ENCODE results near the gene TRIM63. TPM values are rescaled to one million over a fixed set of nuclear protein-coding genes. Genes with fewer than 3 reads are reported as not detected.

TRIM63 gene
- total RNA-seq, 2 donors from 2014 or later = not detected

DNA sequence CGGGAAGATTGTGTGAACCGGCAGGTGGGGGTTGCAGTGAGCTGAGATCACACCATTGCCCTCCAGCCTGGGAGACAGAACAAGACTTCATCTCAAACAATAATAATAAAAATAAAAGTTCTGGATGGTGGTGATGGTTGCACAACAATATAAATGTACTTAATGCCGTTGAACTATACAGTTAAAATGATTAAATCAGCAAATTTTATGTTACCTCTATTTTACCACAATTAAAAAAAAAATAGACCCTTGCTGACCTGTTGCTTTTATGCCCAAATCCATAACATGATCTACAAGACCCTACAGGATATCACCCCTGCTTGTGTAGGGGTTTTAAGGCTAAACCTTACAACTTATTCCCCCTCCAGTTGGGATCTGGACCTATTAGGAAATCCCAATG lies 32.4 kb upstream of the TRIM63 start:
- Histone ChIP-seq H3K4me3 (no peak overlapping the region), H3K9me3 (no peaks in the 10 kb centered on the region), H3K27me3 (no peaks in the 10 kb centered on the region), H3K4me1 (peaks cover 16% of the 10 kb centered on the region), H3K36me3 (replicated peaks in 1 of 2; ENCODE audit: insufficient read depth in 1 of 2, low read depth in 2 of 2) (no peaks in the 10 kb centered on the region), H3K27ac (no peak overlapping the region)
- WGBS, 2 donors = 94 to 96% methylated on average over 3 of the region's 3 CpGs
- intact Hi-C loops (cut with DNase I) = loop anchor here (5.0 kb wide), 2 partner anchors 48 to 63 kb away; no protein-coding TSS in a partner anchor
- no peak for TF ChIP-seq POLR2A (IDR thresholded peaks at IDR 0.05)
- TF ChIP-seq, protein P1, sequence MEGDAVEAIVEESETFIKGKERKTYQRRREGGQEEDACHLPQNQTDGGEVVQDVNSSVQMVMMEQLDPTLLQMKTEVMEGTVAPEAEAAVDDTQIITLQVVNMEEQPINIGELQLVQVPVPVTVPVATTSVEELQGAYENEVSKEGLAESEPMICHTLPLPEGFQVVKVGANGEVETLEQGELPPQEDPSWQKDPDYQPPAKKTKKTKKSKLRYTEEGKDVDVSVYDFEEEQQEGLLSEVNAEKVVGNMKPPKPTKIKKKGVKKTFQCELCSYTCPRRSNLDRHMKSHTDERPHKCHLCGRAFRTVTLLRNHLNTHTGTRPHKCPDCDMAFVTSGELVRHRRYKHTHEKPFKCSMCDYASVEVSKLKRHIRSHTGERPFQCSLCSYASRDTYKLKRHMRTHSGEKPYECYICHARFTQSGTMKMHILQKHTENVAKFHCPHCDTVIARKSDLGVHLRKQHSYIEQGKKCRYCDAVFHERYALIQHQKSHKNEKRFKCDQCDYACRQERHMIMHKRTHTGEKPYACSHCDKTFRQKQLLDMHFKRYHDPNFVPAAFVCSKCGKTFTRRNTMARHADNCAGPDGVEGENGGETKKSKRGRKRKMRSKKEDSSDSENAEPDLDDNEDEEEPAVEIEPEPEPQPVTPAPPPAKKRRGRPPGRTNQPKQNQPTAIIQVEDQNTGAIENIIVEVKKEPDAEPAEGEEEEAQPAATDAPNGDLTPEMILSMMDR (IDR thresholded peaks at IDR 0.05) = no peak
- ATAC-seq (no peak), DNase-seq (no peak)

DNA sequence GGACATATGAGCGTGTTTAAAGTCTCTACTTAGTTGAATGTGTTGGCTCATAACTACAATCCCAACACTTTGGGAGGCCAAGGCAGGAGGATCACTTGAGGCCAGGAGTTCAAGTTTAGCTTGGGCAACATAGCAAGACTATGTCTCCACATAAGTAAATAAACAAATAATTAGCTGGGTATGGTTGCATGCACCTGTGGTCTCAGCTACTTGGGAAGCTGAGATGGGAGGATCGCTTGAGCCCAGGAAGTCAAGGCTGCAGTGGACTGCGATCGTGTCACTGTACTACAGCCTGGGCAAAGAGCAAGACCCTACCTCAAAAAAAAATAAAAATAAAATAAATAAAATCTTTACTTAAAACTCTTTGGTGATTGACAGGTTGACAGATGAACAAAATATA lies 31.2 kb upstream of the TRIM63 start:
- ATAC-seq (no peak), DNase-seq (no peak)
- Histone ChIP-seq H3K36me3 (replicated peaks in 1 of 2; ENCODE audit: insufficient read depth in 1 of 2, low read depth in 2 of 2) (no peaks in the 10 kb centered on the region), H3K9me3 (no peaks in the 10 kb centered on the region), H3K4me1 (peaks cover 19% of the 10 kb centered on the region), H3K4me3 (no peak overlapping the region), H3K27me3 (no peaks in the 10 kb centered on the region), H3K27ac (no peak overlapping the region)
- intact Hi-C loops (cut with DNase I) = no loop called here
- TF ChIP-seq, protein P1 (IDR thresholded peaks at IDR 0.05) = no peak
- TF ChIP-seq POLR2A (IDR thresholded peaks at IDR 0.05) = no peak
- 91 to 98% methylated on average over 4 of the region's 4 CpGs for WGBS, 2 donors

DNA sequence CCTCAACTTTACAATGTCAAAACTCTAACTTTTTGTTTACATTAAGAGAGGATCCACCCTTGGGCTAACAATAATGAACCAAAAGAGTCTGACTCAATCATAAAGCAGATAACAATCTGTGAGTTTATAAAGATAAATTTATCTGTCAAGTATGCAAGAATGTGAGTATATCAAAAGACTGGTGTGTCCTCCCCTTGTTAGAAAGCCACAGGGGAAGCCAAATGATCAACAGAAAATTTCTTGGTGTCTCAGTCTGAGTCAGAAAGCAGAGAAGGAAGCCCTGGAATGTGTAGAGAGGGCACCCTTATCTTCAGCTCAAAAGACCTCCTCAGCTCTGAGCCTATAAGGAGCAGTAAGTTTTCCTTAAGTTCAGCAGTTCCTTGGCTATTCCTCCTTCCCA lies 30.3 kb upstream of the TRIM63 start:
- DNase-seq (no peak), ATAC-seq (no peak)
- no peaks in the 10 kb centered on the region for H3K9me3 ChIP-seq
- H3K27me3 ChIP-seq = no peaks in the 10 kb centered on the region
- peaks cover 23% of the 10 kb centered on the region for H3K4me1 ChIP-seq
- TF ChIP-seq, protein P1 (IDR thresholded peaks at IDR 0.05) = no peak
- no peak for TF ChIP-seq POLR2A (IDR thresholded peaks at IDR 0.05)
- no peaks in the 10 kb centered on the region for H3K36me3 ChIP-seq (replicated peaks in 1 of 2; ENCODE audit: insufficient read depth in 1 of 2, low read depth in 2 of 2)
- H3K27ac ChIP-seq = no peak overlapping the region
- intact Hi-C loops (cut with DNase I) = no loop called here
- H3K4me3 ChIP-seq = no peak overlapping the region

DNA sequence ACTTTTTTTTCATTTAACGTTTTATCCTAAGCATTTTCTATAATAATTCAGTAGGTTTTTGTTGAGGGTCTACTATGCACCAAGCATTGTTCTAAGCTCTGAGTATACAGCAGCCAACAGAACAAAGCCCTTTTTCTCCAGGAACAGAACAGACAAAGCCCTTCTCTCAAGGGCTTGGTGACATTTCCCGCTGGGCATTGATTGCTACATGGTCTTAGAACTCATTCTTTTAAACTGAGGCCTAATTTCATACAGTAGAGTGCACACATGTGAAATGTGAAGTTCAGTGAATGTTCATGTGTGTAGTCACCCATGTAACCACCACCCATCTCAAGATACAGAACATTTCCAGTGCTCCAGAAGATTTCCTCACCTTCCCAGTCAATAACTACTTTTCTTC lies 29.0 kb upstream of the TRIM63 start:
- ATAC-seq = no peak
- Histone ChIP-seq H3K9me3 (no peaks in the 10 kb centered on the region), H3K27me3 (no peaks in the 10 kb centered on the region), H3K27ac (no peak overlapping the region), H3K4me3 (no peak overlapping the region), H3K4me1 (peaks cover 23% of the 10 kb centered on the region), H3K36me3 (replicated peaks in 1 of 2; ENCODE audit: insufficient read depth in 1 of 2, low read depth in 2 of 2) (no peaks in the 10 kb centered on the region)
- intact Hi-C loops (cut with DNase I) = no loop called here
- no peak for DNase-seq
- TF ChIP-seq POLR2A (IDR thresholded peaks at IDR 0.05) = no peak
- WGBS, 2 donors = 67 to 77% methylated on average over 2 of the region's 2 CpGs

DNA sequence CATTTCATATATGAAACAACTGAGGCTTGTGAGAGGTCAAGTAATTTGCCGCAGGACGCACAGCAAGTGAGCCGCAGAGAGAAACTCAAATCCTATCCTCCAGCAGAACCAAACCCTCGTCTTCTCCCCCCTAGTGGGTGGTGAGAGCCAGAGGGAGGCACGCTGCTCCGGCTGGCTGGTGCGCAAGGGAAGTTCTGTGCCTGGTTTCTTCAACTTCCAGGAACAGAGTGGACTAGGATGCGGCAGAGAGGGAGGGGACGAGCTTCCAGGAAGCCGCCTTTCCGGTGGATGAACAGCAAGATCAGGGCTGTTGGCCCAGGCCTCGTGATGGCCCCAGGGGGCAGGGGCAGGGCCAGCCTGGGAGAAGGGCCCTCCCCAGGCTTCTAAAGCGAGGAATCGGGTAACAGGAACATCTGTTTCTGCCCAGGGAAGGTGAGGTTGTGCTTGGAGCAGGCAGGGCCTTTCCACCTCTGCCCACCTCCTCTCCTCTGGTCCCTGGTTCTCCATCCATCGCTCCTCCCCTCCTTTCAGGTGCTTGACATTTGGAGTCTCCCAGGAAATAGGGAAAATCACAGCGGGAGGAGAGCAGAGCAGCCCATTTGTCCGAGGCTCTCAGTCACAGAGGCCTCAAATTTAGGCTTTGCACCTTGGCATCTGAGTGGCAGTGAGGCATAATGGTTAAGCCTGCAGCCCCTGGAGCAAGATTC lies 27.4 kb upstream of the TRIM63 start:
- intact Hi-C loops (cut with DNase I) = no loop called here
- 68 to 89% methylated on average over 8 to 17 of the region's 17 CpGs for WGBS, 2 donors
- Histone ChIP-seq H3K4me1 (peaks cover 23% of the 10 kb centered on the region), H3K9me3 (no peaks in the 10 kb centered on the region), H3K27me3 (no peaks in the 10 kb centered on the region), H3K27ac (peak overlapping the region; percentile 54 to 78 (median 65)), H3K36me3 (replicated peaks in 1 of 2; ENCODE audit: insufficient read depth in 1 of 2, low read depth in 2 of 2) (no peaks in the 10 kb centered on the region), H3K4me3 (no peak overlapping the region)
- TF ChIP-seq POLR2A (IDR thresholded peaks at IDR 0.05) = no peak
- TF ChIP-seq, protein P1 (IDR thresholded peaks at IDR 0.05) = peak in 1 of 7 experiments; percentile 4
- DNase-seq (peak in 3 of 4 donors; percentile 29 to 40 (median 33)), ATAC-seq (peak; percentile 27)

All from body of pancreas (tissue), 4 donors.